GM19395 (cell line): Measurements from ENCODE around the gene DOCK2.
A peak's percentile ranks its signal among the peaks of the same experiment; 100 is the strongest.
"Not testable (repeated sequence)": the region's sequence is repeated elsewhere in the genome, so short reads cannot be mapped to it uniquely, and the experiment has no call there.

Experiments
- ATAC-seq: cut with Tn5 transposase; IDR thresholded peaks from one replicate; pipeline ENCODE4 v1.9.1; 2021; ENCODE audit warnings: mild to moderate bottlenecking, moderate library complexity; ENCODE audit not compliant: unreplicated experiment

DOCK2 gene

GRCh38 chr5:169637549-169638121, 560 bp downstream of the DOCK2 start:
- peak; percentile 69 for ATAC-seq

GRCh38 chr5:169641253-169641652, 4.2 kb downstream of the DOCK2 start:
- no peak for ATAC-seq

- ATAC-seq: no peak
These were observed 9.8 kb downstream of the DOCK2 start for GRCh38 chr5:169646856-169647255.

- ATAC-seq: peak; percentile 60
These were observed 10.5 kb downstream of the DOCK2 start for GRCh38 chr5:169647566-169647965.

- no peak for ATAC-seq
These were observed 11.7 kb downstream of the DOCK2 start for GRCh38 chr5:169648725-169649310.

- ATAC-seq: no peak
These were observed 12.4 kb downstream of the DOCK2 start for GRCh38 chr5:169649486-169649885.

GRCh38 chr5:169650701-169651331, 13.7 kb downstream of the DOCK2 start:
- peak; percentile 55 for ATAC-seq

- ATAC-seq: no peak
These were observed 14.5 kb downstream of the DOCK2 start for GRCh38 chr5:169651526-169651925.

- ATAC-seq: no peak
These were observed 15.0 kb downstream of the DOCK2 start for GRCh38 chr5:169652057-169652456.

GRCh38 chr5:169653091-169653490, 16.0 kb downstream of the DOCK2 start:
- ATAC-seq: no peak

GRCh38 chr5:169655353-169655752, 18.3 kb downstream of the DOCK2 start:
- no peak for ATAC-seq

GRCh38 chr5:169656125-169656901, 19.2 kb downstream of the DOCK2 start:
- ATAC-seq: peak; percentile 84

GRCh38 chr5:169657127-169657526, 20.1 kb downstream of the DOCK2 start:
- ATAC-seq: peak; percentile 32

- not testable (repeated sequence) for ATAC-seq
These were observed 25.4 kb downstream of the DOCK2 start for GRCh38 chr5:169662451-169662850.

- no peak for ATAC-seq
These were observed 26.5 kb downstream of the DOCK2 start for GRCh38 chr5:169663537-169663936.

- ATAC-seq: no peak
These were observed 29.3 kb downstream of the DOCK2 start for GRCh38 chr5:169666365-169666764.

- no peak for ATAC-seq
These were observed 31.0 kb downstream of the DOCK2 start for GRCh38 chr5:169667896-169668674.

GRCh38 chr5:169668732-169669131, 31.7 kb downstream of the DOCK2 start:
- no peak for ATAC-seq

- peak; percentile 98 for ATAC-seq
These were observed 33.9 kb downstream of the DOCK2 start for GRCh38 chr5:169670769-169671525.

GRCh38 chr5:169682026-169682425, 45.0 kb downstream of the DOCK2 start:
- no peak for ATAC-seq
